Caki2 (cell line): ENCODE measurements around the gene CLCN6. TPM values are rescaled to one million over a fixed set of nuclear protein-coding genes. Genes with fewer than 3 reads are reported as not detected.

Experiments
- DNase-seq: peaks from one replicate; pipeline ENCODE4 v3.0.0-alpha.2; 2015; ENCODE audit warnings: low read depth
- in situ Hi-C: cut with HindIII; loops from 2 replicates; pipeline ENCODE4 v1.10.0; 2016; ENCODE audit warnings: low sequenced_read_pairs, low pct_unique_long_range_greater_than_20kb, mixed read lengths
- total RNA-seq: library from RNA; depleted of rRNA; stranded (reverse); fragments of >200 nt; shearing (Covaris generic); gene quantifications from 2 replicates; pipeline ENCODE4 v1.2.3, GENCODE V29; 2014; ENCODE audit warnings: low replicate concordance; rRNA removed

Gene CLCN6, protein sequence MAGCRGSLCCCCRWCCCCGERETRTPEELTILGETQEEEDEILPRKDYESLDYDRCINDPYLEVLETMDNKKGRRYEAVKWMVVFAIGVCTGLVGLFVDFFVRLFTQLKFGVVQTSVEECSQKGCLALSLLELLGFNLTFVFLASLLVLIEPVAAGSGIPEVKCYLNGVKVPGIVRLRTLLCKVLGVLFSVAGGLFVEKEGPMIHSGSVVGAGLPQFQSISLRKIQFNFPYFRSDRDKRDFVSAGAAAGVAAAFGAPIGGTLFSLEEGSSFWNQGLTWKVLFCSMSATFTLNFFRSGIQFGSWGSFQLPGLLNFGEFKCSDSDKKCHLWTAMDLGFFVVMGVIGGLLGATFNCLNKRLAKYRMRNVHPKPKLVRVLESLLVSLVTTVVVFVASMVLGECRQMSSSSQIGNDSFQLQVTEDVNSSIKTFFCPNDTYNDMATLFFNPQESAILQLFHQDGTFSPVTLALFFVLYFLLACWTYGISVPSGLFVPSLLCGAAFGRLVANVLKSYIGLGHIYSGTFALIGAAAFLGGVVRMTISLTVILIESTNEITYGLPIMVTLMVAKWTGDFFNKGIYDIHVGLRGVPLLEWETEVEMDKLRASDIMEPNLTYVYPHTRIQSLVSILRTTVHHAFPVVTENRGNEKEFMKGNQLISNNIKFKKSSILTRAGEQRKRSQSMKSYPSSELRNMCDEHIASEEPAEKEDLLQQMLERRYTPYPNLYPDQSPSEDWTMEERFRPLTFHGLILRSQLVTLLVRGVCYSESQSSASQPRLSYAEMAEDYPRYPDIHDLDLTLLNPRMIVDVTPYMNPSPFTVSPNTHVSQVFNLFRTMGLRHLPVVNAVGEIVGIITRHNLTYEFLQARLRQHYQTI
- total RNA-seq, result 5.6 and 7.4 TPM in 2 replicates

- in situ Hi-C loops, result no loop called here
- peak; percentile 100 for DNase-seq
Observed at GRCh38 chr1:11805422-11806306, at the start of gene CLCN6, which contains the start of gene MTHFR. CLCN6 (plus strand) TSS chr1:11806191; CDS start chr1:11806263, 72 bp downstream. MTHFR (minus strand) TSS chr1:11805964; CDS start chr1:11803116, 2,848 bp downstream.

- in situ Hi-C loops, result no loop called here
- no peak for DNase-seq
Observed at GRCh38 chr1:11757047-11757446, 48.9 kb upstream of the CLCN6 start.

DNA sequence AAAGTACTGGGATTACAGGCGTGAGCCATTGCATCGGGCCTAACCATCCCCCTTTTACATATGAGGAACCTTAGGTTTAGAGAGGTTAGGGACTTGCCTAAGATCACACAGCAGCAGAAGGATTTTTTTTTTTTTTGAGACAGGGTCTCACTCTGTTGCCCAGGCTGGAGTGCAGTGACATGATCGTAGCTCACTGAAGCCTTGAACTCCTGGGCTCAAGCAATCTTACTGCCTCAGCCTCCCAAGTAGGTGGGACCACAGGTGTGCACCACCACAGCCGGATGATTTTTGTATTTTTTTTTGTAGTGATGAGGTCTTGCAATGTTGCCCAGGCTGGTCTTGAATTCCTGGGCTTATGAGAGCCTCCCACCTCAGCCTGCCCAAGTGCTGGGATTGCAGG lies 46.2 kb upstream of the CLCN6 start:
- in situ Hi-C loops, result no loop called here
- no peak for DNase-seq

- DNase-seq, result no peak
- in situ Hi-C loops, result no loop called here
Observed at GRCh38 chr1:11761285-11761684, 44.7 kb upstream of the CLCN6 start.

GRCh38 chr1:11761988-11762406 lies 44.0 kb upstream of the CLCN6 start, which contains the start of gene C1orf167:
C1orf167 (plus strand) TSS chr1:11762193; CDS start chr1:11764401, 2,208 bp downstream.
- no peak for DNase-seq
- in situ Hi-C loops, result no loop called here

DNA sequence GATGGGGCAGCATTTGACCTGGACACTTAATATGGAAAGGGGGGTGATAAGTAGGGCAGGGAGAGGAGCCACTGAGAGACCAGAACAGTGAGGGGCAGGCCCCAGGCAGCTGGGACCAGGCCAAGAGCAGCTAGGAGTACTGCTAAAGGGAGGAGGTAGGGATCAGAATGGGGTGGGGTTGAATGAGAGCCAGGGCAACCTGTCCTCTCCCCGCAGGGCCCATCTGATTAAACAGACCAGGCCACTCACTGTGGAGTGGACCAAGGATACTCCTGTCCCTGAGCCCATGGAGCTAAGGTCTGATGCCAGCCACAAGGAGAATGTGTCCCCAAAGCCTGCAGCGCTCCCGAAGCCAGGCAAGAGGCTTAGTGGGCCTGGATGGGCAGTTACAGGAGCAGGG lies 41.9 kb upstream of the CLCN6 start:
- DNase-seq, result no peak
- in situ Hi-C loops, result no loop called here

- in situ Hi-C loops, result no loop called here
- no peak for DNase-seq
Observed at GRCh38 chr1:11764519-11764918, 41.5 kb upstream of the CLCN6 start.

DNA sequence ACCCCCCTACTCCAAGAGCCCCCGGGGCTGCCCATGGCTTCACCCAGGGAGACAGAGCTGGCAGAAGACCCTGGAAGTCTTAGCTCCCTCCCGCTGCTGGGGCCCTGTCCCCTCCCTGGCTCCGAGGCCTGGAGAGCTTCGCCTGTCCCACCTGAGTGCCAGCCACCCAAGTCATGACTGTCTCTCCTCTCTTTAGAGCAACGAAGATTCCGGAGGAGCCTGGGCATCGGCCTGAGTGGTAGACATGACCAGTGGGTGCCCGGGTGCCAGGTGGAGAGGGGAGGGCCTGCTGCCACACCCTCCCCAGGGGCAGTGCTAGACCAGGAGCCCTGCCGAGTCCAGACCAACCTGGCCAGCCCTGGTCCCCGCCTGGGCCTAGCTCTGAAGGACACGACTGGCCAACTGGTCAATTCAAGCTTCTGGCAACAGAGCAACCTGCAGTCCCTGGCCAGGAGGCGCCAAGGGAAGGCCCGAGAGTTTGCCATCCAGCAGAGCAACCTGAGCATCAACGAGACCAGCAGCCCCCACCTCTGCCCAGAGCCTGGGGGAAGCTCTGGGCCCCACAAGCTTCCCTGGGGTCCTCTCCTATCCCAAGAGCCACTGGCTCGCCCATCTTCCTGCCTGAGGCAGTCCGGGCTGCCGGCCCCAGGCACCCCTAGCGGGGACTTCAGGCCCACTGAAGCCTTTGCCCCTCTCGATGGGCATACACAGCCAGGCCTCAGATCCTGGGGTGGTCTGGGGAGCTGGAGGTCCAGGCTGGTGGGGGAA lies 40.1 kb upstream of the CLCN6 start:
- in situ Hi-C loops, result no loop called here
- no peak for DNase-seq

- in situ Hi-C loops, result no loop called here
- DNase-seq, result no peak
Observed at GRCh38 chr1:11766429-11766776, 39.6 kb upstream of the CLCN6 start.

GRCh38 chr1:11767922-11768704 lies 37.9 kb upstream of the CLCN6 start:
- in situ Hi-C loops, result no loop called here

DNA sequence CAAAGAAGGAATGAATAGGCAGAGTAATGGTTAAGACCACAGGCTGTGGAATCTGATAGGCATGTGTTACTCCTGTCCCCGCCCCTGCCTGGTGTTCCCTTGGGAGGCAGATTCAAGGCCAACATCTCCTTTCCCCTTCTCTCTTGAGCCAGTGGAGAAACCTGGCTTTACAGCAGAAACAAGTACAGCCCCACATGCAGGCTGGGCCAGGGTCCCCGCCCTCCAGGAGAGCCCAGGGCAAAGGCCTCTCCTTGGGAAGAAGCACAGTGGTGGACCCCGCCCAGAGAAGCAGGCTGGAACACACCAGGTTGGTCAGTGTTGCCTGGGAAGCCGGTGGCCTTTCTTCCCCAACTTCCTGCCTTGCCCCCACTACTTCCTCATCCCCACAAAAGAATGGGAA lies 37.2 kb upstream of the CLCN6 start:
- DNase-seq, result no peak
- in situ Hi-C loops, result no loop called here

More at GRCh38 chr1:11767922-11768704, 37.9 kb upstream of the CLCN6 start:
- no peak for DNase-seq

GRCh38 chr1:11769274-11769673 lies 36.7 kb upstream of the CLCN6 start:
- in situ Hi-C loops, result no loop called here
- no peak for DNase-seq

GRCh38 chr1:11770011-11770410 lies 36.0 kb upstream of the CLCN6 start:
- in situ Hi-C loops, result no loop called here
- no peak for DNase-seq

DNA sequence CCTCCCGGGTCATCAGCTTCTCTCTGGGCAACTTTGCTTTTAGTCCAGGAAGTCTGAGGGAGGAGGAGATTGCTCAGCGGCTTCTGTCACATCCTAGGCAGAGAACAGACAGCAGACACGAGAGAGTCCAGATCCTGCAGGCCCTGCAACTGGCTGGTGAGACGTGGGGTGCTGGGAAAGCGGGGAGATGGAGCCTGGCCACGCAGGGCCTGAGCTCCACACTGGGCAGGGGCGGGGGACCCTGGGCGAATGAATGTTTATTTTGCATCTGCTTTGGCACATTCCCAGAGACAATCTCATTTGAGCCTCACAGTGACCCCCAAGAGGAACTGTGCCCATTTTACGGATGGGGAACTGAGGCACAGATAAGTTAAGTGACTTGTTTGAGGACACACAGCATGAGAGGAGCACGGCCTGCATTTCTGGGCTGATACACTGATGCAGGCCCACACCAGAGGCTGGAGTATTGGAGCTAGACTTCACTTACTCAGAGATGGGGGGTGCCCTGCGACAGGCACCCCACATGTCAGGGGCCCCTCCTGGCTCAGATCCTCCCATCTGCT lies 34.4 kb upstream of the CLCN6 start:
- in situ Hi-C loops, result no loop called here
- DNase-seq, result no peak

GRCh38 chr1:11772458-11772857 lies 33.5 kb upstream of the CLCN6 start:
- in situ Hi-C loops, result no loop called here
- no peak for DNase-seq

GRCh38 chr1:11774753-11775152 lies 31.2 kb upstream of the CLCN6 start:
- DNase-seq, result no peak
- in situ Hi-C loops, result no loop called here
